Keratinocyte (primary cell): ENCODE results near the gene SLC9A8.

Experiments
- CTCF ChIP-seq, 3 experiments: IDR thresholded peaks in 1 of 3; conservative IDR thresholded peaks in 1 of 3; optimal IDR thresholded peaks in 1 of 3; 2 replicates in 2 of 3; 3 replicates in 1 of 3; pipeline versions ENCODE3 to v1.5.1; 2011; ENCODE audit warnings: low read length in 3 of 3, mild to moderate bottlenecking in 3 of 3, moderate library complexity in 2 of 3, control low read depth in 1 of 3, inconsistent platforms in 1 of 3; ENCODE audit not compliant: insufficient read depth in 2 of 3; ENCODE audit errors: extremely low read depth in 1 of 3
- EZH2 ChIP-seq: IDR thresholded peaks from one replicate; pipeline ENCODE4 v1.6.1; 2012; ENCODE audit warnings: inconsistent platforms, mild to moderate bottlenecking, low read length, moderate library complexity

- no peak for TF ChIP-seq CTCF (optimal IDR thresholded peaks at IDR 0.05 in 1 of 3, IDR thresholded peaks at IDR 0.05 in 1 of 3, conservative IDR thresholded peaks at IDR 0.05 in 1 of 3; ENCODE audit: extremely low read depth in 1 of 3, insufficient read depth in 2 of 3, low read length in 3 of 3)
- no peak for TF ChIP-seq EZH2
These were observed 40.0 kb downstream of the SLC9A8 start for GRCh38 chr20:49852522-49853080.
